ENCODE measurements around the gene ASB3.
A peak's percentile ranks its signal among the peaks of the same experiment; 100 is the strongest.
"Not testable (repeated sequence)": the region's sequence is repeated elsewhere in the genome, so short reads cannot be mapped to it uniquely, and the experiment has no call there.

ASB3 gene, protein sequence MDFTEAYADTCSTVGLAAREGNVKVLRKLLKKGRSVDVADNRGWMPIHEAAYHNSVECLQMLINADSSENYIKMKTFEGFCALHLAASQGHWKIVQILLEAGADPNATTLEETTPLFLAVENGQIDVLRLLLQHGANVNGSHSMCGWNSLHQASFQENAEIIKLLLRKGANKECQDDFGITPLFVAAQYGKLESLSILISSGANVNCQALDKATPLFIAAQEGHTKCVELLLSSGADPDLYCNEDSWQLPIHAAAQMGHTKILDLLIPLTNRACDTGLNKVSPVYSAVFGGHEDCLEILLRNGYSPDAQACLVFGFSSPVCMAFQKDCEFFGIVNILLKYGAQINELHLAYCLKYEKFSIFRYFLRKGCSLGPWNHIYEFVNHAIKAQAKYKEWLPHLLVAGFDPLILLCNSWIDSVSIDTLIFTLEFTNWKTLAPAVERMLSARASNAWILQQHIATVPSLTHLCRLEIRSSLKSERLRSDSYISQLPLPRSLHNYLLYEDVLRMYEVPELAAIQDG

GRCh38 chr2:53786705-53787613 lies at the start of gene ASB3, which contains the start of gene ERLEC1:
TSS of gene ASB3 (minus strand) at chr2:53786953. CDS start at chr2:53765572, 21,381 bp downstream.
TSS of gene ERLEC1 (plus strand) at chr2:53787044. CDS start at chr2:53787211, 167 bp downstream.
- no peaks in the 10 kb centered on the region for H3K27me3 Mint-ChIP-seq
- H3K4me1 Mint-ChIP-seq = peaks cover 34% of the 10 kb centered on the region
- DNase-seq (ENCODE audit: low spot score in 2 of 2) (peak; percentile 79 to 81), ATAC-seq (replicated peaks; ENCODE audit: extremely low read depth, poor library complexity, severe bottlenecking) (peak; percentile 93)
- peaks cover 27% of the 10 kb centered on the region for H3K36me3 Mint-ChIP-seq (ENCODE audit: insufficient read depth)
- peak within 1 kb of the TSS; percentile 99 for H3K4me3 Mint-ChIP-seq
- peak within 1 kb of the TSS; percentile 96 for H3K27ac Mint-ChIP-seq (ENCODE audit: low read depth)
- H3K9me3 Mint-ChIP-seq = no peaks in the 10 kb centered on the region

- H3K4me1 Mint-ChIP-seq; H3K9me3 Mint-ChIP-seq; H3K27me3 Mint-ChIP-seq; H3K36me3 Mint-ChIP-seq (ENCODE audit: insufficient read depth); H3K4me3 Mint-ChIP-seq; H3K27ac Mint-ChIP-seq (ENCODE audit: low read depth); DNase-seq (ENCODE audit: low spot score in 2 of 2); ATAC-seq (replicated peaks; ENCODE audit: extremely low read depth, poor library complexity, severe bottlenecking): not testable (repeated sequence)
Observed at GRCh38 chr2:53829980-53830290, 43.2 kb upstream of the ASB3 start.

GRCh38 chr2:53829273-53829979 lies 42.7 kb upstream of the ASB3 start:
- no peaks in the 10 kb centered on the region for H3K27me3 Mint-ChIP-seq
- no peaks in the 10 kb centered on the region for H3K4me1 Mint-ChIP-seq
- no peak overlapping the region for H3K27ac Mint-ChIP-seq (ENCODE audit: low read depth)
- DNase-seq (ENCODE audit: low spot score in 2 of 2) (no peak), ATAC-seq (replicated peaks; ENCODE audit: extremely low read depth, poor library complexity, severe bottlenecking) (no peak)
- H3K9me3 Mint-ChIP-seq = no peaks in the 10 kb centered on the region
- no peak overlapping the region for H3K4me3 Mint-ChIP-seq
- peaks cover 6% of the 10 kb centered on the region for H3K36me3 Mint-ChIP-seq (ENCODE audit: insufficient read depth)

- Mint-ChIP-seq H3K27me3 (no peaks in the 10 kb centered on the region), H3K4me3 (no peak overlapping the region), H3K27ac (ENCODE audit: low read depth) (no peak overlapping the region), H3K36me3 (ENCODE audit: insufficient read depth) (peaks cover 6% of the 10 kb centered on the region), H3K4me1 (no peaks in the 10 kb centered on the region), H3K9me3 (no peaks in the 10 kb centered on the region)
- no peak for ATAC-seq (replicated peaks; ENCODE audit: extremely low read depth, poor library complexity, severe bottlenecking)
- DNase-seq (ENCODE audit: low spot score in 2 of 2) = no peak
Observed at GRCh38 chr2:53828331-53828730, 41.6 kb upstream of the ASB3 start.

- H3K27ac Mint-ChIP-seq (ENCODE audit: low read depth) = no peak overlapping the region
- H3K27me3 Mint-ChIP-seq = no peaks in the 10 kb centered on the region
- DNase-seq (ENCODE audit: low spot score in 2 of 2) (no peak), ATAC-seq (replicated peaks; ENCODE audit: extremely low read depth, poor library complexity, severe bottlenecking) (no peak)
- H3K4me3 Mint-ChIP-seq = no peak overlapping the region
- H3K4me1 Mint-ChIP-seq = no peaks in the 10 kb centered on the region
- peaks cover 5% of the 10 kb centered on the region for H3K36me3 Mint-ChIP-seq (ENCODE audit: insufficient read depth)
- H3K9me3 Mint-ChIP-seq = no peaks in the 10 kb centered on the region
Observed at GRCh38 chr2:53827398-53828175, 40.8 kb upstream of the ASB3 start.

GRCh38 chr2:53826587-53827397 lies 40.0 kb upstream of the ASB3 start:
- Mint-ChIP-seq H3K4me1 (no peaks in the 10 kb centered on the region), H3K4me3 (no peak overlapping the region), H3K27ac (ENCODE audit: low read depth) (no peak overlapping the region), H3K36me3 (ENCODE audit: insufficient read depth) (peaks cover 4% of the 10 kb centered on the region), H3K9me3 (no peaks in the 10 kb centered on the region), H3K27me3 (no peaks in the 10 kb centered on the region)
- DNase-seq (ENCODE audit: low spot score in 2 of 2) (no peak), ATAC-seq (replicated peaks; ENCODE audit: extremely low read depth, poor library complexity, severe bottlenecking) (no peak)

DNA sequence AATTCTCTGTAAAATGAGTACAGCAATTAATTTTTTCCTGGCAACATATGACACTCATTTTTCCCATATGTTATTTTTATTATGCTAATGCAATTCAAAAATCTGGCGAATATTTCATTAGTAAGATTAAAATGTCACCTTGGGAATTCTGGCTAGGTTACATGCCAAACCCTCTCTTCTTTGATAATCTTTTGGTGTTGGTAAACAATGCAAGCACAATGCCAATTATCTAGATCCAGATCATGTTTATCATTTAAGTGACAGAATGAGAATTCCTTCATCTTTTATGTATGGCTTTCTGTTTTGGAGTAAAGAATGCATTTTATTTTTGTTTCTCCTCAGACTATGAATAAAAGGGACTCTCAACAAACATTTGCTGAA lies 39.3 kb upstream of the ASB3 start:
- H3K27ac Mint-ChIP-seq (ENCODE audit: low read depth) = no peak overlapping the region
- no peaks in the 10 kb centered on the region for H3K9me3 Mint-ChIP-seq

GRCh38 chr2:53823639-53824038 lies 36.9 kb upstream of the ASB3 start:
- H3K27me3 Mint-ChIP-seq; H3K9me3 Mint-ChIP-seq; H3K4me1 Mint-ChIP-seq; H3K4me3 Mint-ChIP-seq; H3K27ac Mint-ChIP-seq (ENCODE audit: low read depth); H3K36me3 Mint-ChIP-seq (ENCODE audit: insufficient read depth); ATAC-seq (replicated peaks; ENCODE audit: extremely low read depth, poor library complexity, severe bottlenecking); DNase-seq (ENCODE audit: low spot score in 2 of 2): not testable (repeated sequence)

More for the DNA sequence above, 39.3 kb upstream of the ASB3 start:
- Mint-ChIP-seq H3K4me3 (no peak overlapping the region), H3K27me3 (no peaks in the 10 kb centered on the region), H3K4me1 (no peaks in the 10 kb centered on the region), H3K36me3 (ENCODE audit: insufficient read depth) (peaks cover 2% of the 10 kb centered on the region)
- DNase-seq (ENCODE audit: low spot score in 2 of 2) (no peak), ATAC-seq (replicated peaks; ENCODE audit: extremely low read depth, poor library complexity, severe bottlenecking) (no peak)

GRCh38 chr2:53821810-53822209 lies 35.1 kb upstream of the ASB3 start:
- Mint-ChIP-seq H3K4me3 (no peak overlapping the region), H3K9me3 (no peaks in the 10 kb centered on the region), H3K27ac (ENCODE audit: low read depth) (no peak overlapping the region), H3K4me1 (no peaks in the 10 kb centered on the region), H3K36me3 (ENCODE audit: insufficient read depth) (peaks cover 20% of the 10 kb centered on the region), H3K27me3 (no peaks in the 10 kb centered on the region)
- DNase-seq (ENCODE audit: low spot score in 2 of 2) = no peak
- ATAC-seq (replicated peaks; ENCODE audit: extremely low read depth, poor library complexity, severe bottlenecking) = no peak

- ATAC-seq (replicated peaks; ENCODE audit: extremely low read depth, poor library complexity, severe bottlenecking) = no peak
Observed at GRCh38 chr2:53820711-53821110, 34.0 kb upstream of the ASB3 start.

GRCh38 chr2:53820048-53820447 lies 33.3 kb upstream of the ASB3 start:
- peaks cover 37% of the 10 kb centered on the region for H3K36me3 Mint-ChIP-seq (ENCODE audit: insufficient read depth)
- H3K4me1 Mint-ChIP-seq = no peaks in the 10 kb centered on the region
- no peaks in the 10 kb centered on the region for H3K27me3 Mint-ChIP-seq
- H3K9me3 Mint-ChIP-seq = no peaks in the 10 kb centered on the region
- DNase-seq (ENCODE audit: low spot score in 2 of 2) = no peak
- H3K4me3 Mint-ChIP-seq = no peak overlapping the region
- no peak overlapping the region for H3K27ac Mint-ChIP-seq (ENCODE audit: low read depth)
- no peak for ATAC-seq (replicated peaks; ENCODE audit: extremely low read depth, poor library complexity, severe bottlenecking)

More at GRCh38 chr2:53820711-53821110, 34.0 kb upstream of the ASB3 start:
- Mint-ChIP-seq H3K36me3 (ENCODE audit: insufficient read depth) (peaks cover 31% of the 10 kb centered on the region), H3K4me3 (no peak overlapping the region), H3K4me1 (no peaks in the 10 kb centered on the region), H3K27ac (ENCODE audit: low read depth) (no peak overlapping the region), H3K27me3 (no peaks in the 10 kb centered on the region), H3K9me3 (no peaks in the 10 kb centered on the region)
- no peak for DNase-seq (ENCODE audit: low spot score in 2 of 2)
